LNCAP (cell line): ENCODE data around the gene PCP2.

Experiments
- CTCF ChIP-seq: fragments of 450-650 bp; IDR thresholded peaks from 2 replicates; pipeline ENCODE4 v1.5.1; 2017; ENCODE audit warnings: mild to moderate bottlenecking

Gene PCP2

GRCh38 chr19:7669641-7670040 is 36.1 kb upstream of the PCP2 start:
- TF ChIP-seq CTCF: no peak

GRCh38 chr19:7668842-7669241 is 35.3 kb upstream of the PCP2 start, which contains the start of gene RETN:
RETN (plus strand) TSS chr19:7669049; CDS start chr19:7669327, 278 bp downstream.
- no peak for TF ChIP-seq CTCF

GRCh38 chr19:7665076-7665475 is 31.6 kb upstream of the PCP2 start:
- no peak for TF ChIP-seq CTCF

- no peak for TF ChIP-seq CTCF
These were observed 30.2 kb upstream of the PCP2 start for GRCh38 chr19:7663706-7664105.

- TF ChIP-seq CTCF: no peak
These were observed 29.1 kb upstream of the PCP2 start for GRCh38 chr19:7662657-7663056.

- no peak for TF ChIP-seq CTCF
These were observed 28.4 kb upstream of the PCP2 start for GRCh38 chr19:7661744-7662538.

- no peak for TF ChIP-seq CTCF
These were observed 24.7 kb upstream of the PCP2 start for GRCh38 chr19:7658219-7658686.
